ENCODE measurements around the gene WDR43. TPM values are rescaled to one million over a fixed set of nuclear protein-coding genes. Genes with fewer than 3 reads are reported as not detected.
A peak's percentile ranks its signal among the peaks of the same experiment; 100 is the strongest.

The WDR43 gene
- total and polyA plus RNA-seq, 3 experiments from 2014 or later, result 40.0 to 186 (median 169) TPM

DNA sequence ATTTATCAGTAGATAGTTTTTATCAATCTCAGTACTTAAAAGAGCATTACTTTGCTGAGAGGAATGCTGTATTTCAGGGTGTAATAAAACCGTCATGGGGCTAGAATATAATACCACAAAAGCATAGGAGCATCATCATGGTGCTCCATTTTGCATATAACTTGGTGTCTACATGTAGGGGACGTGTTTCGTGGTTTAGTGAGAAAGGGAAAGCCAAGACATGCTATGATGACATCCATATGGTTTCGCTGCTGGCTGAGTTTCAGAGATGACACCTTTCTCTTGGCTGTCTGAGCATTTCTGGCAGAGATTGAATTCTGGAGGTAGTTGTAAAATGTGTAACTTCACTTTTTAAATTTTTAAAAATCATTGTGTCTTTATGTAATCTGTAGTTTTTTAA, 32.4 kb downstream of the WDR43 start:
- H3K36me3 Mint-ChIP-seq, result peaks cover 7 to 90% (median 41%) of the 10 kb centered on the region in 3 donors
- Histone ChIP-seq H3K36me3 (ENCODE audit: insufficient read depth, low read length) (peaks cover 49% of the 10 kb centered on the region), H3K4me3 (ENCODE audit: low read length) (no peak overlapping the region), H3K27me3 (ENCODE audit: insufficient read depth, low read length, poor library complexity, severe bottlenecking) (no peaks in the 10 kb centered on the region), H3K9me3 (ENCODE audit: low read length) (no peaks in the 10 kb centered on the region), H3K4me1 (ENCODE audit: insufficient read depth, low read length) (no peaks in the 10 kb centered on the region), H3K27ac (ENCODE audit: low read depth, low read length) (no peak overlapping the region)
- CTCF ChIA-PET, result no interaction called here
- H3K27me3 Mint-ChIP-seq, result no peaks in the 10 kb centered on the region
- no peak overlapping the region for H3K4me3 Mint-ChIP-seq
- peaks cover 0 to 1% (median 0%) of the 10 kb centered on the region in 5 donors for H3K9me3 Mint-ChIP-seq
- H3K4me1 Mint-ChIP-seq, result peaks cover 0 to 6% (median 0%) of the 10 kb centered on the region in 3 donors
- DNase-seq, result no peak
- no peak overlapping the region for H3K27ac Mint-ChIP-seq
- POLR2A ChIA-PET, result no interaction called here

DNA sequence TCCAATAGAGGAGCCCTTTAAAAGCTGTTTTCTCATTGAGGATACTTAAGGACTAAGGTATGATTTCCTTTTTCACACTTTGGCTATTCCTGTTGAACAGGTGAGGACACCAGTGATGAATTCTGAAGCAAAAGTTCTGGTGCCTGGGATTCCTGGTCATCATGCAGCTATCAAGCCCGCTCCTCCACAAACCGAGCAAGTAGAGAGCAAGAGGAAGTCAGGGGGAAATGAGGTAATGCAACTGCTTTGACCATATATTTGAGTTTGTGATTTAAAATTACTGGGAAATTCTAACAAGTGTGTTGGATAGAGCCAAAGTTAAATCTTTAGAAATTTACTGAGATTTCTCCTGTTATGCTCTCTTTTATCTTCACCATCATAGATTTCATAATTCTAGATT, 33.0 kb downstream of the WDR43 start:
- no peak overlapping the region for H3K27ac ChIP-seq (ENCODE audit: low read depth, low read length)
- H3K9me3 ChIP-seq (ENCODE audit: low read length), result no peaks in the 10 kb centered on the region
- no peaks in the 10 kb centered on the region for H3K27me3 ChIP-seq (ENCODE audit: insufficient read depth, low read length, poor library complexity, severe bottlenecking)
- DNase-seq, result no peak
- Mint-ChIP-seq H3K36me3 (peaks cover 7 to 91% (median 39%) of the 10 kb centered on the region in 3 donors), H3K27me3 (no peaks in the 10 kb centered on the region), H3K4me1 (peaks cover 0 to 6% (median 0%) of the 10 kb centered on the region in 3 donors), H3K4me3 (no peak overlapping the region), H3K27ac (no peak overlapping the region), H3K9me3 (peaks cover 0 to 1% (median 0%) of the 10 kb centered on the region in 5 donors)
- CTCF ChIA-PET, result no interaction called here
- POLR2A ChIA-PET, result no interaction called here
- H3K4me3 ChIP-seq (ENCODE audit: low read length), result no peak overlapping the region
- H3K4me1 ChIP-seq (ENCODE audit: insufficient read depth, low read length), result no peaks in the 10 kb centered on the region
- H3K36me3 ChIP-seq (ENCODE audit: insufficient read depth, low read length), result peaks cover 46% of the 10 kb centered on the region

- peaks cover 7 to 89% (median 36%) of the 10 kb centered on the region in 3 donors for H3K36me3 Mint-ChIP-seq
- CTCF ChIA-PET, result no interaction called here
- H3K36me3 ChIP-seq (ENCODE audit: insufficient read depth, low read length), result peaks cover 44% of the 10 kb centered on the region
Observed at GRCh38 chr2:28927878-28928277, 33.4 kb downstream of the WDR43 start.

GRCh38 chr2:28929581-28929980, 35.1 kb downstream of the WDR43 start:
- Mint-ChIP-seq H3K9me3 (no peaks in the 10 kb centered on the region), H3K27ac (no peak overlapping the region), H3K27me3 (no peaks in the 10 kb centered on the region), H3K4me3 (no peak overlapping the region), H3K4me1 (no peaks in the 10 kb centered on the region), H3K36me3 (peaks cover 7 to 87% (median 33%) of the 10 kb centered on the region in 3 donors)
- no peak overlapping the region for H3K4me3 ChIP-seq (ENCODE audit: low read length)
- ChIA-PET POLR2A (no interaction called here), CTCF (no interaction called here)
- peaks cover 36% of the 10 kb centered on the region for H3K36me3 ChIP-seq (ENCODE audit: insufficient read depth, low read length)
- no peaks in the 10 kb centered on the region for H3K27me3 ChIP-seq (ENCODE audit: insufficient read depth, low read length, poor library complexity, severe bottlenecking)
- no peaks in the 10 kb centered on the region for H3K9me3 ChIP-seq (ENCODE audit: low read length)
- no peaks in the 10 kb centered on the region for H3K4me1 ChIP-seq (ENCODE audit: insufficient read depth, low read length)
- H3K27ac ChIP-seq (ENCODE audit: low read depth, low read length), result no peak overlapping the region
- DNase-seq, result no peak

More at GRCh38 chr2:28927878-28928277, 33.4 kb downstream of the WDR43 start:
- H3K4me1 ChIP-seq (ENCODE audit: insufficient read depth, low read length), result no peaks in the 10 kb centered on the region
- no peak overlapping the region for H3K4me3 ChIP-seq (ENCODE audit: low read length)
- Mint-ChIP-seq H3K27ac (peak overlapping the region in 1 of 8 donors; percentile 58), H3K4me3 (no peak overlapping the region), H3K27me3 (no peaks in the 10 kb centered on the region), H3K4me1 (peaks cover 0 to 6% (median 0%) of the 10 kb centered on the region in 3 donors), H3K9me3 (peaks cover 0 to 1% (median 0%) of the 10 kb centered on the region in 5 donors)
- no peaks in the 10 kb centered on the region for H3K9me3 ChIP-seq (ENCODE audit: low read length)
- no peaks in the 10 kb centered on the region for H3K27me3 ChIP-seq (ENCODE audit: insufficient read depth, low read length, poor library complexity, severe bottlenecking)
- H3K27ac ChIP-seq (ENCODE audit: low read depth, low read length), result no peak overlapping the region
- no peak for DNase-seq
- POLR2A ChIA-PET, result no interaction called here

DNA sequence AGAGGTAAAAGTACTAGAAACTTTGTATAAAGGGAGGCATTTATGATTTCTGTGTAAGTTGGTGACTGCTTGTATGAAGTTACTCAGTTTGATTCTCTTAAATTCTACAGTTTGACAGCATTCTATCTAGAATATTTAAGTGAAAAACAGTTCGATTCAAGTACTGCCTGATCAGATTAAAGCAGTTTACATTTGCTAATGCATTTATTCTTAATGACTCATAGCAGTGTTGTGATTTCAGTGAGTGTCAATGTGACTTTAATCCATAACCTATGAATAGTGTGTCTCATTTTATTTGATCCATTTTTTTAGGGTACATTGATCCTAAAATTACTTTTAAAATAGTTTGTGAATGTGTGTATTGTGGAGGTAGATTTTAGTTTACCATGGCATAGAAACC, 35.7 kb downstream of the WDR43 start:
- H3K9me3 Mint-ChIP-seq, result no peaks in the 10 kb centered on the region
- no peak overlapping the region for H3K4me3 Mint-ChIP-seq
- no peaks in the 10 kb centered on the region for H3K27me3 ChIP-seq (ENCODE audit: insufficient read depth, low read length, poor library complexity, severe bottlenecking)
- H3K4me3 ChIP-seq (ENCODE audit: low read length), result no peak overlapping the region
- CTCF ChIA-PET, result no interaction called here
- H3K36me3 ChIP-seq (ENCODE audit: insufficient read depth, low read length), result peaks cover 38% of the 10 kb centered on the region
- H3K9me3 ChIP-seq (ENCODE audit: low read length), result no peaks in the 10 kb centered on the region
- H3K27ac ChIP-seq (ENCODE audit: low read depth, low read length), result no peak overlapping the region
- POLR2A ChIA-PET, result no interaction called here
- peak overlapping the region in 1 of 8 donors; percentile 89 for H3K27ac Mint-ChIP-seq
- no peaks in the 10 kb centered on the region for H3K27me3 Mint-ChIP-seq
- no peaks in the 10 kb centered on the region for H3K4me1 Mint-ChIP-seq
- peaks cover 7 to 87% (median 32%) of the 10 kb centered on the region in 3 donors for H3K36me3 Mint-ChIP-seq
- no peak for DNase-seq
- H3K4me1 ChIP-seq (ENCODE audit: insufficient read depth, low read length), result no peaks in the 10 kb centered on the region

DNA sequence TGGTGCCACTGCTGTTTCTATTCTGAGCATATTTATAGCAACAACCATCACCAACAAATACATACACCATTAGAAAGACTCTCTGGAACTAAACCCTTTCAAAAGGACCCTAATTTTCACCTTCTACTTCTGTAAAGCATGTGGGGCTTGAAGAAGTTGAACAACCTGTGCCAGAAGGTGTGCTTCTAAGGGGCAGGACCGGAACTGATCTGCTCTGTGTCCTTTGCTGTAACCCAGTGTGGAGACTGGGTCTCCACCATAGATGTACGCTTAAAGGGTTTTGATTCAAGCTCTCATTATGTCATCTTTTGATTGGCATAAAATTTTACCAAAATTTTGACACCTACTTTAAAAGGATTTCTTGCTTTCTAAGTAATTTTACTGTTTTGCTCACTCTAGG, 40.3 kb downstream of the WDR43 start:
- Histone ChIP-seq H3K4me3 (ENCODE audit: low read length) (no peak overlapping the region), H3K9me3 (ENCODE audit: low read length) (no peaks in the 10 kb centered on the region), H3K4me1 (ENCODE audit: insufficient read depth, low read length) (no peaks in the 10 kb centered on the region), H3K36me3 (ENCODE audit: insufficient read depth, low read length) (peaks cover 52% of the 10 kb centered on the region), H3K27me3 (ENCODE audit: insufficient read depth, low read length, poor library complexity, severe bottlenecking) (no peaks in the 10 kb centered on the region), H3K27ac (ENCODE audit: low read depth, low read length) (no peak overlapping the region)
- no peak overlapping the region for H3K4me3 Mint-ChIP-seq
- ChIA-PET POLR2A (no interaction called here), CTCF (no interaction called here)
- H3K4me1 Mint-ChIP-seq, result peaks cover 0 to 2% (median 0%) of the 10 kb centered on the region in 3 donors
- H3K27ac Mint-ChIP-seq, result no peak overlapping the region
- H3K36me3 Mint-ChIP-seq, result peaks cover 3 to 82% (median 28%) of the 10 kb centered on the region in 3 donors
- no peaks in the 10 kb centered on the region for H3K9me3 Mint-ChIP-seq
- no peak for DNase-seq
- H3K27me3 Mint-ChIP-seq, result no peaks in the 10 kb centered on the region

- H3K4me3 Mint-ChIP-seq, result no peak overlapping the region
- CTCF ChIA-PET, result interaction anchor here (1.2 kb wide), 1 partner anchor 249 kb away, joined by 3 read pairs; no protein-coding TSS in a partner anchor
- no peak for DNase-seq
- peaks cover 4 to 84% (median 31%) of the 10 kb centered on the region in 3 donors for H3K36me3 Mint-ChIP-seq
- no peaks in the 10 kb centered on the region for H3K9me3 Mint-ChIP-seq
- H3K27me3 Mint-ChIP-seq, result no peaks in the 10 kb centered on the region
- Histone ChIP-seq H3K27me3 (ENCODE audit: insufficient read depth, low read length, poor library complexity, severe bottlenecking) (no peaks in the 10 kb centered on the region), H3K4me1 (ENCODE audit: insufficient read depth, low read length) (no peaks in the 10 kb centered on the region), H3K36me3 (ENCODE audit: insufficient read depth, low read length) (peaks cover 47% of the 10 kb centered on the region), H3K9me3 (ENCODE audit: low read length) (no peaks in the 10 kb centered on the region), H3K27ac (ENCODE audit: low read depth, low read length) (no peak overlapping the region), H3K4me3 (ENCODE audit: low read length) (no peak overlapping the region)
- H3K27ac Mint-ChIP-seq, result peak overlapping the region in 3 of 8 donors; percentile 17 to 81 (median 58)
- H3K4me1 Mint-ChIP-seq, result no peaks in the 10 kb centered on the region
- POLR2A ChIA-PET, result no interaction called here
Observed at GRCh38 chr2:28941008-28941407, 46.5 kb downstream of the WDR43 start.

GRCh38 chr2:28944535-28945248, 50.2 kb downstream of the WDR43 start:
- H3K27me3 ChIP-seq (ENCODE audit: insufficient read depth, low read length, poor library complexity, severe bottlenecking), result no peaks in the 10 kb centered on the region
- no peaks in the 10 kb centered on the region for H3K9me3 ChIP-seq (ENCODE audit: low read length)
- H3K4me3 ChIP-seq (ENCODE audit: low read length), result no peak overlapping the region
- ChIA-PET CTCF (interaction anchor here (1.4 kb wide), 1 partner anchor 11 kb away, joined by 3 read pairs; no protein-coding TSS in a partner anchor), POLR2A (no interaction called here)
- Mint-ChIP-seq H3K36me3 (peaks cover 14 to 79% (median 30%) of the 10 kb centered on the region in 3 donors), H3K27ac (no peak overlapping the region), H3K27me3 (no peaks in the 10 kb centered on the region), H3K4me1 (no peaks in the 10 kb centered on the region), H3K4me3 (no peak overlapping the region), H3K9me3 (no peaks in the 10 kb centered on the region)
- H3K36me3 ChIP-seq (ENCODE audit: insufficient read depth, low read length), result peaks cover 33% of the 10 kb centered on the region
- no peak for DNase-seq
- H3K27ac ChIP-seq (ENCODE audit: low read depth, low read length), result no peak overlapping the region
- no peaks in the 10 kb centered on the region for H3K4me1 ChIP-seq (ENCODE audit: insufficient read depth, low read length)

All from CD8-positive, alpha-beta memory T cell (primary cell).